GM10847 (cell line): ENCODE data around the gene ALG8.

ENCODE experiments used
- POLR2A ChIP-seq: IDR thresholded peaks from 2 replicates; pipeline ENCODE4 v1.6.1; 2011; ENCODE audit not compliant: insufficient read length; ENCODE audit errors: extremely low read depth

The ALG8 gene

GRCh38 chr11:78066471-78066870 lies 73.0 kb downstream of the ALG8 start:
- TF ChIP-seq POLR2A: no peak

GRCh38 chr11:78065203-78065602 lies 74.2 kb downstream of the ALG8 start:
- TF ChIP-seq POLR2A: no peak

- no peak for TF ChIP-seq POLR2A
Measured at GRCh38 chr11:78063440-78064181, 75.8 kb downstream of the ALG8 start, which contains the start of gene THRSP. Gene THRSP (plus strand): TSS chr11:78063861. CDS start chr11:78063882, 21 bp downstream.

- no peak for TF ChIP-seq POLR2A
Measured at GRCh38 chr11:78062671-78063070, 76.8 kb downstream of the ALG8 start.

- TF ChIP-seq POLR2A: no peak
Measured at GRCh38 chr11:78061921-78062311, 77.5 kb downstream of the ALG8 start.

- TF ChIP-seq POLR2A: no peak
Measured at GRCh38 chr11:78061088-78061920, 78.1 kb downstream of the ALG8 start.

GRCh38 chr11:78060533-78060932 lies 78.9 kb downstream of the ALG8 start:
- no peak for TF ChIP-seq POLR2A

- TF ChIP-seq POLR2A: no peak
Measured at GRCh38 chr11:78057462-78058055, 81.9 kb downstream of the ALG8 start.

GRCh38 chr11:78056093-78056492 lies 83.3 kb downstream of the ALG8 start:
- TF ChIP-seq POLR2A: no peak

- no peak for TF ChIP-seq POLR2A
Measured at GRCh38 chr11:78054971-78055370, 84.5 kb downstream of the ALG8 start.

- TF ChIP-seq POLR2A: no peak
Measured at GRCh38 chr11:78050964-78051831, 88.2 kb downstream of the ALG8 start.
